ENCODE results near the gene TFIP11. TPM values are rescaled to one million over a fixed set of nuclear protein-coding genes. Genes with fewer than 3 reads are reported as not detected.
A peak's percentile ranks its signal among the peaks of the same experiment; 100 is the strongest.

TFIP11 gene
- total RNA-seq, 1 donor from 2014 or later = 26.9 TPM

DNA sequence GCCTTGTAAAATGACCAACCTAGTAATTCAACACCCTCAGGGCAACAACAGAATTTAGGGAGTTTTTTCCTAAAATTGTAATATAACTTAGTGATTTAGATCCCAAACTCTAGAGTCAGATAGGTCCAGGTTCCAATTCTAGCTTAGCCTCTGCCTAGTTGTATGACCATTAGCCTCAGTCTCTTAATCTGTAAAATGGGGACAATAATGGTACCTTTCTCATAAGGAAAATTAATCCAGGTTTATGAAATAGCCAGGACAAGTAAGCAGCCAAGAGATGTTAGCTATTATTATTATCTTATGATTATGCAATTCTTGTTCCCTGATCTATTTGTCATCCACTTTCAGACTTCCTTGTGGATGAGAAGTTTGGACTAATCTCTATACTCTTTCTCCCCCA, 4.1 kb downstream of the TFIP11 start:
- DNase-seq (ENCODE audit: low read depth) = no peak

DNA sequence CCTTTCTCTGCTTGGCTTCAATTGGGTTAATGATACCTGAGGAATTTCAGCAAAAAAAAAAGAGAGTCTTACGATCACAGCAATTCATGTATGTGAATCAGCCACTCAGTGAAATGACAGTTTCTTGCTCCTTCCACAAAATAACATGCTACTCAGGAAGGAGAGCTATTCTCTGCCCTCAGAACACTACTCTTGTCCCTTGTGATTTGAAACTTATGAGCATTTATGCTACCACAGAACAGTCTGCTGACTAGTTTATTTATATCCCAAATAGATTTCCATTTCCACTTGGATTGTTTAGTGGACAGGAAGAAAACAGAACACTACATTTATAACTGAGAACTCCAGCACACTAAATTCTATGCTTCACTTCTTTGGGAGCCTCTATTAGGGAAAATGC, 8.5 kb downstream of the TFIP11 start:
- no peak for DNase-seq (ENCODE audit: low read depth)

DNA sequence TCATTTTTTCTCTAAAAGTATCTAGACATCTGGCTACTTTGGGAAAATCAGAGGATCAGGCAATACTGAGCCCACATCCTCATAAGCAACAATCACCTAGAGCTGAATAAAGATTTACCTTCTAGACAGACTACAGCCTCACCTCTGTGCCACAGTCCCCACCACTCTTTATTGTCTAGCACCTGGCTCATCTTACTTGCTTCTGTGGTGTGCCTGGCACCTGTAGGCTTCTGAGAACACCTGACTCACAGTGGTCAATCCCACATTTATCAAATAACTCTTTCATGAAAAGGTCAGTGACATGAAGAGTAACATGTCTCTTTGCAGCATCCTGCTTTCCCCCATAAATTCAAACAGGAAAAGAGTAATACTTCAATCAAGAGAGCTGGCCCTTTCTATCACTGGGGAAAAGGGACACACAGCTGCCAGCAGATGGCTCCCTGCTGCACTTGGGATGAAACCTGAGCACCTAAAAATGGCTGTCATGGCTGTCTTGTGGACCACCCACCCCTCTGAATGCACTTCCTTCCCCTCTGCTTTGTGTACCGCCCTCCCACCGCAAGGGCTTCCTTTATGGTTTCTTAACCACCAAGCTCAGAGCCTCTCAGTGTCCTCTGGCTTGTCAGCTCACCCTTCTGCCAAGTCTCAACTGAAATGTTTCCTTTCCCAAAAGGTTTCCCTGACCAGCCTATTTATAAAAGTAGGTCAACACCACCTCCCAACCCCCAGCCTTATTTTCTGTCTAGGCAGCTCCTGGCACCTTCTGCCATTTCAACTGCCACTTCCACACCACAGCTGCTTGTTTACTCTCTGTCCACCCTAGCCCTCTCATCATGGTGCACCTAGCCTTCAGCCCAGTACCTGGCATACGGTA, 9.3 kb downstream of the TFIP11 start:
- DNase-seq (ENCODE audit: low read depth) = peak; percentile 68

DNA sequence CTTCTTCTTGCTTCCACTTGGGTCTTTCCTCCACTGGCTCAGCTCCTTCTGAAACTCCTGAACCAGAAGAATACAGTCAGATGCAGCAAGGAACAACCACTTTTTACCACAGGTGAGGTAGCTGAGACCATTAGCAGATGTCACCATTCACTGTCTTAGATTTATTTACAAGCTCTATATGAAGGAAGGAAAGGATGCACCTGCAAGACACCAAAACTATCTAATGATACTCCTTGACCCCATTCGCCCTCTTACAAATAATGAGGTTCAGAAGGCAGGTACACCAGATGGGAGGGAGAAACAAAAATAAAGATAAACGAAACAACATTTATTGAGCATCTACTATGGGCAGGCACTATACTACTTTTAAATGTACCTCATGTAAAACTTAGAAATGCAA, 10.3 kb downstream of the TFIP11 start:
- DNase-seq (ENCODE audit: low read depth) = no peak

GRCh38 chr22:26499188-26499703, 13.0 kb downstream of the TFIP11 start:
- DNase-seq (ENCODE audit: low read depth) = no peak

GRCh38 chr22:26496456-26496855, 15.8 kb downstream of the TFIP11 start:
- DNase-seq (ENCODE audit: low read depth) = no peak

GRCh38 chr22:26494506-26494905, 17.8 kb downstream of the TFIP11 start:
- DNase-seq (ENCODE audit: low read depth) = no peak

- no peak for DNase-seq (ENCODE audit: low read depth)
Measured at GRCh38 chr22:26492220-26492619, 20.1 kb downstream of the TFIP11 start.

- no peak for DNase-seq (ENCODE audit: low read depth)
Measured at GRCh38 chr22:26489447-26490036, 22.7 kb downstream of the TFIP11 start.

DNA sequence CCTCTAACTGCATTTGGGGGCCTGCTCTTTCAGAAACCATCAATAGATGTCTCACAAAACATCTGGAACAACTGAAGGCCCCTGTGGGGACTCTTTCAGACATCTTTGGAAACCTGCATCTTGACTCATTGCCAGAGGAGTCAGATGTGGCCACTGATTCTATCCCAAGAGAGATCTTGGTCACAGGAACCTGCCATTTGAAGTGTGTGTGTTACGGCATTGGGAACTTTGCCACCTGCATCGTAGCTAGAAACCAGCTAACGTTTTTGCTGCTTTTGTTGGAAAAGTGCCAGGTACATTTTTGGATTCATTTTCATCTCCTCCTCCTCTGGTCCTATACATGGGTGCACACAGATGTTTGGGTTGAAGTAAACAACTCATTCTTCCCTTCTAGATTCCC, 24.3 kb downstream of the TFIP11 start:
- no peak for DNase-seq (ENCODE audit: low read depth)

- DNase-seq (ENCODE audit: low read depth) = no peak
Measured at GRCh38 chr22:26486394-26486793, 25.9 kb downstream of the TFIP11 start.

GRCh38 chr22:26485806-26486390, 26.4 kb downstream of the TFIP11 start:
- no peak for DNase-seq (ENCODE audit: low read depth)

DNA sequence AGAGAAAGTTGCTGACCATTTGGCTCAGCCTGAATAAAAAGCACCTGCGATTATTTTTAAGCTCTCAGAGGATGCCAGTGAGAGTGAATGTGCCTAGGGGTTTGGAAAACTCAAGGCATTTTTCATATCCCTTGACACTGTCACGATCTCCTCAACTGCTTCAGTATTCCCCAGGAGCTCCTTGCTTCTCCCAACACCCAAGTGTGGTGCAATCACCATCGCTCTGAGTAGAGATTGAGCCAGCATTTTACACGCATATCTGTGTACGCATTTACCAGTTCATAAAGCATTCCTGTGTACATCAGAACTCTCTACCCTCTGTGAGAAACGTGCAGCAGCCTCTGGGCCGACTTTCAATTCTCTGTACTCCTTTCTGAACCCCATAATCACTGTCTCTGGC, 27.3 kb downstream of the TFIP11 start:
- DNase-seq (ENCODE audit: low read depth) = no peak

DNA sequence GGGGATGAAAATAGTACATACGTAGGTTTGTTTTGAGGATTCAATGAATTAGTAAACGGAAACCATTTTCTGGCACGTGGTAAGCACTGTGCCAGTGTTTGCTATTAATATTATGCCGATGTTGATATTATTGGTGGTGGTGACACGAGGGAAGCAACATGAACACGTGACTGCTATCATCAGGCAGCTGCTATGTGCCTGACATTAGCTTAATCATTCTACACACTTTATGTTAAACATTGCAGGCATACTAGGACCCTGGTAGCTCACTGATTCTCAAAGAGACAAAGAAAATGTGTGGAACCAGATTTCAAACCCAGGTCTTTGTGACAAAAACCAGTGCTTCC, 27.9 kb downstream of the TFIP11 start:
- DNase-seq (ENCODE audit: low read depth) = no peak

DNA sequence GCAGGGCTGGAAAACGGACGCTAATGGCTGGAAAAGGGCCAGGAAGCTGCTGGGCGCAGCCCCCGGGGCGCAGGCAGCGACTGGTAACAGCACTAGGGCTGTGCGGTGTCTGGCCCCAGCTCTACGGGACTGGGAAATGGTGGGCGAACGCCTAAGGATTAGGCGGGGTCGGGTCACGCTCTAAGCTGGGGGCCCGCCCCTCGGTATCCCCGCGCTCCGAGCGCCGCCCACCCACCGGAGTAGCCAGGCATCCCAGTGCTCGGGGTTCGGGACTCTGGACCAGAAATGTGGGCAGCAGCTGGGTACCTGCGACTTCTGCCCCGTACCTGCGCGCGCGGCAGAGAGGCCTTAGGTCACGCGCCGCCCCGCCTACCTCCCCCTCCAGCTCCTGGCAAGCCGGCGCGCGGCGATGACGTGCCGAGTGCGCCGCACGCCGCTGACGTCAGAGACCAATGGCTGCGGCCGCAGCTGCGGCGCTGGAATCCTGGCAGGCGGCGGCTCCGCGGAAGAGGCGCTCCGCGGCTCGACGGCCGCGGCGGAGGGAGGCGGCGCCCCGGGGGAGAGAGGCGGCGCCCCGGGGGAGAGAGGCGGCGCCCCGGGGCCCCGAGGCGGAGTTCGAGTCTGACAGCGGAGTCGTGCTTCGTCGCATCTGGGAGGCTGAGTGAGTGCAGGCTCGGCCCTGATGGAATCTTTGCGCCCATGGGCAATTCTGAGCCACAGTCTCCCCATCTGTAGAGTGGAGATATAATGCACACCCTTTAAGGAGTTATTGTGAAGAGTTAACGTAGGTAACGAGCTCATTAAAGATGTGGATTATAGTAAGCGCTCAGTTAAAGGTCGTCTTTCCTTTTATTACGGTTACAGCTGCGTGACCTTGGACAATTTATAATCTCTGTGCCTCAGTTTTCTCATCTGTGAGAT, 28.6 kb downstream of the TFIP11 start, which contains the start of the genes HPS4 and SRRD:
Gene HPS4, minus strand, starts transcription at position 345 of the 921 bp plus-strand sequence. CDS start 2,021 bp downstream, outside the sequence.
Gene SRRD, plus strand, starts transcription at position 439 of the 921 bp plus-strand sequence. Its CDS starts 14 bp downstream, at position 453.
- peak; percentile 89 for DNase-seq (ENCODE audit: low read depth)

DNA sequence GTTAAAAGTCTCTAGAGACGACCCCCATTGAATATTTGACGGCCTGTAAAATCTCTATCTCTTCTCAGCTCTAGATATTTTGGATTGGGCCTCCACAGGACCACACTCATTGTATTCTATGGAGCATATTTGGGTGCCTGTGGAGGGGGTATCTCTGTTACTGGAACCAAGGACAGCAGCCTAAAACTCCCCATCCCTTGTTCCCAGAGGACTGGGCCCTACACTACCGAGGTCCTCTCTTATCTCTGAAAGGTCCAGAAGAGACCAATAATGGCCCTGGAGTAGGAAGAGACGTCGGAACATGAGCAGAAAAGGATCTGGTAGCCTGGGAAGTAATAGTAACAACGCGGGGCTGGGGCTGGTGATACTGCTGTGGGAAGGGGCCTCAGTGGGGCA, 29.2 kb downstream of the TFIP11 start:
- DNase-seq (ENCODE audit: low read depth) = no peak

GRCh38 chr22:26482161-26482560, 30.1 kb downstream of the TFIP11 start:
- no peak for DNase-seq (ENCODE audit: low read depth)

- no peak for DNase-seq (ENCODE audit: low read depth)
Measured at GRCh38 chr22:26481694-26482093, 30.6 kb downstream of the TFIP11 start.

DNA sequence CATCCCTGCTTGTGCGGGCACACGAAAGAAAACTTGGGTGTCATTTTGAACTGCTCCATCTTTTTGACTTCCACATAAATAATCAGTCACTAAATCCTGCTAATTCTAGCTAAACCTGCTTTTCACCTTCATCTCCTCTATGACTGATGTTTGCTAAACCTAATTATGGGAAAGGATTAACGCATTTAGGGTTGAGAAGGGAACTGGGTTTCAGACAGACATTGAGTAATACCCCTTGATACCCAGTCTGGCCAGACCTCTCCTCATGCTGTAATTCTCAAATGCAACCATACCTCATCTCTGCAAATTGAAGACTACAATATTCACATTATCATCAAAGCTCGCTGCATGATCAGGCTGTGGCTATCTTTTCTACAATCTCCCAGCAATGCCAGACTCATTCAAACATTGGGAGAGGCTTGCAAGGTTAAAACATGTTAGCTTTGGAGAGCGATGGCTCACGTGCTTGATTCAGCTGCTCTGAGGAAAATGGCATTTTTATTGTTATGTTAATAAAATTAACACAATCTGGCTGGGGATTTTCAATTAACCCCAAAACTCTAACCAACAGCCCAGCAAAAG, 31.1 kb downstream of the TFIP11 start:
- DNase-seq (ENCODE audit: low read depth) = no peak

DNA sequence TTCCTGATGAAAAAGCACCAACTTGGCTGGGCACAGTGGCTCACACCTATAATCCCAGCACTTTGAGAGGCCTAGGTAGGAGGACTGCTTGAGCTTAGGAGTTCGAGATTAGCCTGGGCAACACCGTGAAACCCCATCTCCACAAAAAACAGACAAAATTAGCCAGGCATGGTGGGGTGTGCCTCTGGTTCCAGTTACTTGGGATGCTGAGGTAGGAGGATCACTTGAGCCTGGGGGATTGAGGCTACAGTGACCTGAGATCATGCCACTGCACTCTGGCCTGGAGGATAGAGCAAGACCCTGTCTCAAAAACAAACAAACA, 31.7 kb downstream of the TFIP11 start:
- DNase-seq (ENCODE audit: low read depth) = no peak

Measured in myocyte (in vitro differentiated cells).